GM23338 (cell line): ENCODE results near the gene ANKRD11. TPM values are rescaled to one million over a fixed set of nuclear protein-coding genes. Genes with fewer than 3 reads are reported as not detected.

Source experiments
- ATAC-seq: fragments of 200-7000 bp; cut with Tn5 transposase; 3 replicates; pipeline ENCODE4 v1.9.1; 2020
- DNase-seq: peaks from one replicate; pipeline ENCODE4 v3.0.0-alpha.2; 2015; ENCODE audit warnings: low spot score
- H2AFZ ChIP-seq: fragments of 200-600 bp; sonication (generic); 2 replicates; pipeline ENCODE4 v1.8.0; 2016; ENCODE audit warnings: antibody characterized with exemption, mild to moderate bottlenecking, moderate library complexity
- H3F3A ChIP-seq: fragments of 200-600 bp; sonication (generic); replicated peaks from 2 replicates; pipeline ENCODE4 v1.8.0; 2017; ENCODE audit warnings: antibody characterized with exemption, mixed run types, low read depth
- H3K27ac ChIP-seq: fragments of 200-600 bp; sonication (generic); 2 replicates; pipeline ENCODE4 v1.6.1; 2016; ENCODE audit warnings: low read depth
- H3K27me3 ChIP-seq: fragments of 200-600 bp; sonication (generic); 2 replicates; pipeline ENCODE4 v1.8.0; 2016; ENCODE audit warnings: mild to moderate bottlenecking, mixed run types, moderate library complexity; ENCODE audit not compliant: insufficient read depth
- H3K36me3 ChIP-seq: fragments of 200-600 bp; sonication (generic); 2 replicates; pipeline ENCODE4 v1.8.0; 2016; ENCODE audit warnings: mild to moderate bottlenecking; ENCODE audit not compliant: insufficient read depth
- H3K4me1 ChIP-seq: fragments of 200-600 bp; sonication (generic); 2 replicates; pipeline ENCODE4 v1.8.0; 2016; ENCODE audit warnings: mild to moderate bottlenecking, moderate library complexity; ENCODE audit not compliant: insufficient read depth
- H3K4me2 ChIP-seq: fragments of 200-600 bp; sonication (generic); 2 replicates; pipeline ENCODE4 v1.7.1; 2017; ENCODE audit warnings: mixed run types
- H3K4me3 ChIP-seq: fragments of 200-600 bp; sonication (generic); 2 replicates; pipeline ENCODE4 v1.6.1; 2016; ENCODE audit warnings: mixed run types
- H3K79me2 ChIP-seq: fragments of 200-600 bp; sonication (generic); replicated peaks from 2 replicates; pipeline ENCODE4 v1.8.0; 2017; ENCODE audit warnings: mild to moderate bottlenecking; ENCODE audit not compliant: insufficient read depth
- H3K9me2 ChIP-seq: fragments of 200-600 bp; sonication (generic); 2 replicates; pipeline ENCODE4 v1.8.0; 2017; ENCODE audit not compliant: insufficient read depth
- H4K20me1 ChIP-seq: fragments of 200-600 bp; sonication (generic); replicated peaks from 2 replicates; pipeline ENCODE4 v1.8.0; 2017; ENCODE audit warnings: mild to moderate bottlenecking; ENCODE audit not compliant: insufficient read depth
- H3K27ac Mint-ChIP-seq: 2 replicates; pipeline ENCODE4 v1.8.0; 2020; ENCODE audit warnings: inconsistent platforms, mild to moderate bottlenecking, moderate library complexity, mixed read lengths
- H3K27me3 Mint-ChIP-seq: 3 replicates; pipeline ENCODE4 v1.8.0; 2022; ENCODE audit warnings: low read depth, mild to moderate bottlenecking, moderate library complexity, mixed read lengths, inconsistent platforms; ENCODE audit not compliant: insufficient read depth, poor library complexity
- H3K36me3 Mint-ChIP-seq: 3 replicates; pipeline ENCODE4 v1.8.0; 2021; ENCODE audit warnings: low read depth, mild to moderate bottlenecking, inconsistent platforms, moderate library complexity, mixed read lengths
- H3K4me1 Mint-ChIP-seq: 3 replicates; pipeline ENCODE4 v1.8.0; 2020; ENCODE audit warnings: mild to moderate bottlenecking, inconsistent platforms, mixed read lengths
- H3K4me3 Mint-ChIP-seq: 3 replicates; pipeline ENCODE4 v1.8.0; 2021; ENCODE audit warnings: moderate library complexity, mild to moderate bottlenecking, inconsistent platforms, mixed read lengths
- H3K9me3 Mint-ChIP-seq: 3 replicates; pipeline ENCODE4 v1.8.0; 2020; ENCODE audit warnings: moderate library complexity, mild to moderate bottlenecking, inconsistent platforms, mixed read lengths
- CREB1 ChIP-seq: fragments of 250-450 bp; sonication (Bioruptor Pico); IDR thresholded peaks from 2 replicates; pipeline ENCODE4 v1.5.0; 2020; ENCODE audit warnings: low read depth, mild to moderate bottlenecking, moderate library complexity
- CTCF ChIP-seq, 2 experiments: fragments of 200-600 bp in 1 of 2; sonication (generic) in 1 of 2; conservative IDR thresholded peaks; 2 replicates each; pipeline versions ENCODE4 v1.5.1 to v1.6.1; 2016 to 2017; ENCODE audit warnings: antibody characterized with exemption in 2 of 2, low read depth in 2 of 2, mild to moderate bottlenecking in 2 of 2, moderate library complexity in 1 of 2
- ETS1 ChIP-seq: IDR thresholded peaks from 2 replicates; pipeline ENCODE4 v1.6.1; 2016; ENCODE audit warnings: antibody characterized with exemption
- EZH2 ChIP-seq: fragments of 200-600 bp; sonication (generic); IDR thresholded peaks from one replicate; pipeline ENCODE4 v1.8.0; 2017; ENCODE audit warnings: antibody characterized with exemption, mild to moderate bottlenecking, low read depth; ENCODE audit not compliant: unreplicated experiment
- EZH2phosphoT487 ChIP-seq: fragments of 200-600 bp; sonication (generic); IDR thresholded peaks from one replicate; pipeline ENCODE4 v1.8.1; 2018; ENCODE audit warnings: antibody characterized with exemption; ENCODE audit not compliant: unreplicated experiment
- JUNB ChIP-seq: IDR thresholded peaks from one replicate; pipeline ENCODE4 v1.6.1; 2016; ENCODE audit warnings: antibody characterized with exemption; ENCODE audit not compliant: unreplicated experiment
- NANOG ChIP-seq: IDR thresholded peaks from 2 replicates; pipeline ENCODE4 v1.6.1; 2016; ENCODE audit warnings: antibody characterized with exemption, borderline replicate concordance
- REST ChIP-seq: IDR thresholded peaks from one replicate; pipeline ENCODE4 v1.6.1; 2018; ENCODE audit warnings: antibody characterized with exemption; ENCODE audit not compliant: unreplicated experiment
- STAT1 ChIP-seq: IDR thresholded peaks from one replicate; pipeline ENCODE4 v1.6.1; 2016; ENCODE audit warnings: antibody characterized with exemption; ENCODE audit not compliant: unreplicated experiment
- ZNF114 ChIP-seq: fragments of 250-450 bp; sonication (Bioruptor Pico); IDR thresholded peaks from 2 replicates; pipeline ENCODE4 v1.5.0; 2020; ENCODE audit warnings: mild to moderate bottlenecking, moderate library complexity
- ZNF331 ChIP-seq: fragments of 250-450 bp; sonication (Bioruptor Pico); IDR thresholded peaks from 2 replicates; pipeline ENCODE4 v1.5.0; 2020; ENCODE audit warnings: low read depth, mild to moderate bottlenecking, moderate library complexity
- polyA plus RNA-seq: library from polyadenylated mRNA; unstranded; fragments of >200 nt; fragmentation: Nextera tagmentation; extraction: Ambion mirVana; gene quantifications from 2 replicates; pipeline ENCODE4 v1.2.1, GENCODE V29; 2016
- total RNA-seq: library from RNA; depleted of rRNA; stranded (reverse); fragments of >200 nt; shearing (Covaris generic); gene quantifications from 2 replicates; pipeline ENCODE4 v1.2.3, GENCODE V29; 2014

ANKRD11 gene
- total and polyA plus RNA-seq, 2 experiments from 2014 or later: 130 to 159 TPM

GRCh38 chr16:89349947-89350633, 140.3 kb downstream of the ANKRD11 start:
- DNase-seq (no peak), ATAC-seq (no peak)
- Histone ChIP-seq H3K79me2 (peaks cover 100% of the 10 kb centered on the region), H3K4me3 (no peak overlapping the region), H4K20me1 (peaks cover 96% of the 10 kb centered on the region), H3F3A (0 out of 2 replicates have a peak, but pooled peaks cover 12% of the 10 kb centered on the region), H3K9me2 (no peaks in the 10 kb centered on the region), H3K27ac (peak overlapping the region; percentile 50), H3K4me1 (peaks cover 52% of the 10 kb centered on the region), H2AFZ (no peak overlapping the region), H3K4me2 (no peak overlapping the region), H3K27me3 (no peaks in the 10 kb centered on the region), H3K36me3 (no peaks in the 10 kb centered on the region)
- Mint-ChIP-seq H3K9me3 (no peaks in the 10 kb centered on the region), H3K4me1 (peaks cover 79% of the 10 kb centered on the region), H3K4me3 (no peak overlapping the region), H3K27ac (no peak overlapping the region), H3K27me3 (peaks cover 19% of the 10 kb centered on the region), H3K36me3 (peaks cover 9% of the 10 kb centered on the region; the same call in 1 of the 3 replicates)
- no peak for TF ChIP-seq CTCF (conservative IDR thresholded peaks at IDR 0.05; ENCODE audit: low read depth in 2 of 2)
- no peak for TF ChIP-seq CREB1 (CRISPR knock-in tag)
- TF ChIP-seq NANOG: no peak
- no peak for TF ChIP-seq STAT1
- no peak for TF ChIP-seq REST
- no peak for TF ChIP-seq ZNF331 (CRISPR knock-in tag)
- TF ChIP-seq ETS1: no peak
- no peak for TF ChIP-seq EZH2
- no peak for TF ChIP-seq JUNB
- no peak for TF ChIP-seq EZH2phosphoT487
- no peak for TF ChIP-seq ZNF114 (CRISPR knock-in tag)
